Measurements from ENCODE around the gene ISOC2.

Gene ISOC2

DNA sequence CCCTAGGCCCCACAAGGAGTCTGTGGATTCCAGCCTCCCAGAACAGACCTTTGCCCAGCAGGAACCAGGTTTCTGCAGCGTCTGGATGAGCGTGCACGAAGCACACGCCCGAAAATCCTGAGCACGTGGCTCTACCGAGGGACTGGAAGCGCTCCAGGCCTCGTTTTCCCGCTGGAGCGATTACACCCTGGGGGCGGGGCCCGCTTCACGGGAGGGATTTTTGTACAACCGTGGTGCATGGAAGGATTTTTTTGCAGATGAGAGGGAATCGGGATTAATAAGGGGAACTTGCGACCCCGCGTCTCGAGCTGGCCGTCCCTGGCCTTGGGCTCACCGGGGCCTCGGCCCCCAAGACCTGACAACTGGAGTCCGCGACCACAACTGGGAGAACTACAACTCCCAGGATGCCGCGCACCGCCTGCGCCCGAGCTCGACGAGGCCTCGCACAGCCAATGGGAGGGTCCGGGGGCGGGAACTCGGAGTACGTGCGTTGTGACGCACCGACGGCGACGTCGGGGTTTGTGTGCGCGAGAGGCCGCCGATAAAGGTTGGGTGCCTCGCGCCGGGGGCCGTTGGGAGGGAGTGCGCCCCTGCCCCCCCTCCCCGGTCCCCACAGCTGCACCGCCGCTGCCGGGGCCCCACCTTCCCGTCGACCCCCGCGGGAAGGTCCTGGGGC lies 14.8 kb upstream of the ISOC2 start, which contains the start of gene ZNF628:
Gene ZNF628 (plus strand): TSS at position 518 of the 676 bp plus-strand sequence. CDS start 3,294 bp downstream, outside the sequence.
- Histone ChIP-seq H3K36me3 (ENCODE audit: low read depth) (no peaks in the 10 kb centered on the region), H3K4me3 (ENCODE audit: severe bottlenecking) (peak within 1 kb of the TSS; percentile 40), H3K4me1 (ENCODE audit: insufficient read depth, poor library complexity, severe bottlenecking) (peaks cover 9% of the 10 kb centered on the region), H3K27me3 (ENCODE audit: insufficient read depth, poor library complexity, severe bottlenecking) (no peaks in the 10 kb centered on the region), H3K27ac (ENCODE audit: poor library complexity, severe bottlenecking) (peak within 1 kb of the TSS; percentile 77), H3K9me3 (ENCODE audit: severe bottlenecking) (no peaks in the 10 kb centered on the region)
- ATAC-seq (ENCODE audit: low read depth): peak; percentile 89
- DNase-seq (ENCODE audit: low spot score): peak; percentile 99
- TF ChIP-seq, protein P1, sequence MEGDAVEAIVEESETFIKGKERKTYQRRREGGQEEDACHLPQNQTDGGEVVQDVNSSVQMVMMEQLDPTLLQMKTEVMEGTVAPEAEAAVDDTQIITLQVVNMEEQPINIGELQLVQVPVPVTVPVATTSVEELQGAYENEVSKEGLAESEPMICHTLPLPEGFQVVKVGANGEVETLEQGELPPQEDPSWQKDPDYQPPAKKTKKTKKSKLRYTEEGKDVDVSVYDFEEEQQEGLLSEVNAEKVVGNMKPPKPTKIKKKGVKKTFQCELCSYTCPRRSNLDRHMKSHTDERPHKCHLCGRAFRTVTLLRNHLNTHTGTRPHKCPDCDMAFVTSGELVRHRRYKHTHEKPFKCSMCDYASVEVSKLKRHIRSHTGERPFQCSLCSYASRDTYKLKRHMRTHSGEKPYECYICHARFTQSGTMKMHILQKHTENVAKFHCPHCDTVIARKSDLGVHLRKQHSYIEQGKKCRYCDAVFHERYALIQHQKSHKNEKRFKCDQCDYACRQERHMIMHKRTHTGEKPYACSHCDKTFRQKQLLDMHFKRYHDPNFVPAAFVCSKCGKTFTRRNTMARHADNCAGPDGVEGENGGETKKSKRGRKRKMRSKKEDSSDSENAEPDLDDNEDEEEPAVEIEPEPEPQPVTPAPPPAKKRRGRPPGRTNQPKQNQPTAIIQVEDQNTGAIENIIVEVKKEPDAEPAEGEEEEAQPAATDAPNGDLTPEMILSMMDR (IDR thresholded peaks at IDR 0.05; ENCODE audit: poor library complexity, severe bottlenecking): no peak

DNA sequence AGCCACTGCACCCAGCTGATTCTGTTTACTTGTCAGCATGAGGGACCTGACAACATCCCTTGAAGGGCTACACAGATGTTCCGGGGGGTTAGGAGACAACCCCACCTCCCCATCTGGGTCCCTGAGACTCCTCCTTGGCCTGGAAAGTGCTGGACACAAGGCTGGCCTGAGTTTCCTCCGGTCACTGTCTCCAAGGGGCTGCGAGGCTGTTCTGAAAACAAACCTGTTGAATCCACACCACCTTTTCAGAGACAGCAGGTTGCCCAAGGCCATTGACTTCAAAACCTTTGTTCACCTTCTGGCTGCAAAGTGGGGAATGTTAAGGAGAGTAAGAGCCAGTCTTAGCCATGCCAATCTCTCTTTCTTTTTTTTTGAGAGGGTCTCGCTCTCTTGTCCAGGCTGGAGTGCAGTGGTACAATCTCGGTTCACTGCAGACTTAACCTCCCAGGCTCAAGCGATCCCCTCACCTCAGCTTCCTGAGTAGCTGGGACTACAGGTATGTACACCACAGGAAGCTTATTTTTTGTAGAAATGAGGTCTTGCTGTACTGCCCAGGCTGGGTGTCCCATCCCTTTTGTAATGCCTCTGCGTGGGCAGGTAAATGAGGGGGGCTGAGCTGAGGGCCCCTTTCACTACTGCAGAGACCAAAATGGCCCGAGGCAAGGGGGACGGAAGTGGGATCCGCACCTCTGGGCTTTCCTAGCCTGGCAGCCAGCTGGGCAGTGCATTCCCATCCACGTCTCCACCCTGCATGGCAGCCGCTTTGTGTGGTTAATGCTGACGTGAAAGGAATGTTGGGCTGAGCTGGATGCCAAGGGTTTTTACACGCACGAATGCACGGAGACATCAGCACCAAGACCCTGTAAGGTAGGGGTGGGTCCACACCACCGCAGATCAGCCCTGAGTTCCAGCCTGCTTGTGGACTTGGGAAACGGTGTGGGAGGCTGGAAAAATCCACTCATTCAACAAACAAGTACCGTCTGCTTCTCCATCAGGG lies 13.1 kb upstream of the ISOC2 start:
- peaks cover 9% of the 10 kb centered on the region for H3K4me1 ChIP-seq (ENCODE audit: insufficient read depth, poor library complexity, severe bottlenecking)
- DNase-seq (ENCODE audit: low spot score) (no peak), ATAC-seq (ENCODE audit: low read depth) (no peak)
- no peak overlapping the region for H3K4me3 ChIP-seq (ENCODE audit: severe bottlenecking)
- TF ChIP-seq, protein P1 (IDR thresholded peaks at IDR 0.05; ENCODE audit: poor library complexity, severe bottlenecking): no peak
- peak overlapping the region; percentile 77 for H3K27ac ChIP-seq (ENCODE audit: poor library complexity, severe bottlenecking)
- H3K36me3 ChIP-seq (ENCODE audit: low read depth): no peaks in the 10 kb centered on the region
- no peaks in the 10 kb centered on the region for H3K9me3 ChIP-seq (ENCODE audit: severe bottlenecking)
- H3K27me3 ChIP-seq (ENCODE audit: insufficient read depth, poor library complexity, severe bottlenecking): no peaks in the 10 kb centered on the region

DNA sequence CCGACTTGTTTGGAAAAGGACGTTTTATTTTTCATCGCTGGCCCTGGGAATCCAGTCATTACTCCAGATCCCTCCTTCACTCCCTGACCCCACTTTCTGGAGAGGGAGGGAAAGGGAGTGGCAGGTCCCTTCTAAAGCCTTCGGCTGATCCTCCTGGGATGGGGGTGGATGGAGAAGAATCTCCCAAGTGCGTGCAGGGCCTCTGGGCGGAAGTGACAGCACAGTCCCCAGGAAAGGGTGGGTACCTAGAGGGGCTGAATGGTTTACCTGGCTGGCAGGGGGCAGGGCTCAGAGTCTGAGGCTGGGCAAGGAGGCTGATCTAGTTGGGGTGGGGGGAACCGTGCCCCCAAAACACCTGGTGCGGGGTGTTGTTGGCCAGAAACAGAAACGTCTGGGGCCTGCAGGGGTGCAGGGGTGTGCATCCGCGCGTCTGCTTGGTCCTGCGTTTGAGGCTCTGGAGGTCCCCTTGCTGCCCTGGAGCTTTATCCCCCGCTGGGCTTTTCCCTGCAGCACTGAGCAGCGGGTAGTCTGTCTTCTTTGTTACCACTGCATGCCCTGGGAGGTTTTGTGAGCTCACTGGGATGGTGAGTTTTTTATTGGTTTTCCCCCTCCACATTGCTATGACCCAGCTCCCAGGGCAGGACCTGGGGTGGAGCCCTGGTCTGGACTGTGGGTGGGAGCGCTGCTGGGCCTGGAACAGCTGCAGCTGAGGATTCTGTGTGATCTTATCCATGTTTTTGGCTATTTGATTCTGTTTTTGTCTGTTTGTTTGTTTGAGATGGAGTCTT lies 12.0 kb upstream of the ISOC2 start:
- TF ChIP-seq, protein P1 (IDR thresholded peaks at IDR 0.05; ENCODE audit: poor library complexity, severe bottlenecking): no peak
- no peaks in the 10 kb centered on the region for H3K9me3 ChIP-seq (ENCODE audit: severe bottlenecking)
- peak overlapping the region; percentile 77 for H3K27ac ChIP-seq (ENCODE audit: poor library complexity, severe bottlenecking)
- no peak for DNase-seq (ENCODE audit: low spot score)
- no peaks in the 10 kb centered on the region for H3K36me3 ChIP-seq (ENCODE audit: low read depth)
- no peak overlapping the region for H3K4me3 ChIP-seq (ENCODE audit: severe bottlenecking)
- H3K4me1 ChIP-seq (ENCODE audit: insufficient read depth, poor library complexity, severe bottlenecking): peaks cover 9% of the 10 kb centered on the region
- no peak for ATAC-seq (ENCODE audit: low read depth)
- H3K27me3 ChIP-seq (ENCODE audit: insufficient read depth, poor library complexity, severe bottlenecking): no peaks in the 10 kb centered on the region

DNA sequence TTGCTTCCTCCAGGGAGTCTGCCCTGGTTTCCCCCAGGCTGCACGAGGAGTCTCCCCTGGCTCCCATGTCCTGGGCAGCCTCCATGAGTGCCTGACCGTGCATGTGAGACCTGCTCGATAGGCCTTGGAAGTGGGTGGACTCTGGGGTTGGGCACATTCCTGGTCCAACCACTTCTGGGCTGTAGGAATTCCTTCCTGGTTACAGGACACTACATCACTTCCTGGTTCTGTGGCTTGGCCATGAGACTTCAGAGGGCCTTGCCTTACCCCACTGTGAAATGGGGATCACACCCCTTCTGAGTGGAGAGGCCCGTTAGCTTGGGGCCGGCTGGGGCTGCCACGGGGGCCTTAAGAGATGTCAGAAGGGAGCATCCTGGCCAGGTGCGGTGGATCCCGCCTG lies 11.0 kb upstream of the ISOC2 start:
- TF ChIP-seq, protein P1 (IDR thresholded peaks at IDR 0.05; ENCODE audit: poor library complexity, severe bottlenecking): no peak

More for the DNA sequence above, 11.0 kb upstream of the ISOC2 start:
- no peaks in the 10 kb centered on the region for H3K36me3 ChIP-seq (ENCODE audit: low read depth)
- ATAC-seq (ENCODE audit: low read depth): peak; percentile 57; the same call in 2 of the 3 replicates
- H3K27ac ChIP-seq (ENCODE audit: poor library complexity, severe bottlenecking): no peak overlapping the region
- peaks cover 5% of the 10 kb centered on the region for H3K4me1 ChIP-seq (ENCODE audit: insufficient read depth, poor library complexity, severe bottlenecking)
- no peaks in the 10 kb centered on the region for H3K9me3 ChIP-seq (ENCODE audit: severe bottlenecking)
- H3K27me3 ChIP-seq (ENCODE audit: insufficient read depth, poor library complexity, severe bottlenecking): no peaks in the 10 kb centered on the region
- no peak overlapping the region for H3K4me3 ChIP-seq (ENCODE audit: severe bottlenecking)
- no peak for DNase-seq (ENCODE audit: low spot score)
